ENCODE data around the gene SH3RF1. TPM values are rescaled to one million over a fixed set of nuclear protein-coding genes. Genes with fewer than 3 reads are reported as not detected.

The SH3RF1 gene
- total RNA-seq, 2 experiments from 2014 or later: 0.22 to 0.55 TPM

DNA sequence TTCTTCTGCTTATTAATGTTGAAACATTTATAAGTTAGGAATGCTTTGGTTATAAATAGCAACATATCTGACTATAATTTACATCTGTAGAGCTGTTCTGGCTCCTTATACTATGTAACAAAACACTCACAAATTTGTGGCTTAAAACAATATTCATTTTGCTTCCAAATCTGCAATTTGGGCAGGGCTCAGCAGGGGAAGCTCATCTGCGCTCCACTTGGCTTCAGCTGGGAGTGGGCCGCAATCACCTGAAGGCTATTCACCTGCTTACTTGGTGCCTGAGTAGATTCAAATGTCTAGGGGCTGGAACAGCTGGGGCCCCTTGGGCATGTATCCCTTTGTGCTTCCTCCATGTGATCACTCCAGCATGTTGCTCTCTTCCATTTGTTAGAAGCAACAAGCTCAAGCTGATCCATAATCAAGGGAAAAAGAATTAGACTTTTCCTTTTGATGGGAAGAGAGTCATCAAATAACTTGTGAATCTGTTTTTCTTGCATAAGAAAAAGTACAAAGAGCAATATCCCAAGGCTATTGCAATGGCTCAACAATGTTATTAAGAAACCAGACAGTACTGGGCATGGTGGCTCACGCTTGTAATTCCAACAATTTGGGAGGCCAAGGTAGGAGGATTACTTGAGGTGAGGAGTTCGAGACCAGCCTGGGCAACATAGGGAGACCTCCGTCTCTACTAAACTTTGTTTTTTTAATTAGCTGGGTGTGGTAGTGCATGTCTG lies 225.9 kb downstream of the SH3RF1 start:
- Mint-ChIP-seq H3K36me3 (ENCODE audit: low read depth) (no peaks in the 10 kb centered on the region), H3K9me3 (no peaks in the 10 kb centered on the region), H3K27ac (no peak overlapping the region), H3K27me3 (ENCODE audit: low read depth) (peaks cover 1% of the 10 kb centered on the region), H3K4me1 (ENCODE audit: low read depth) (no peaks in the 10 kb centered on the region), H3K4me3 (no peak overlapping the region)
- CTCF ChIA-PET: no interaction called here
- intact Hi-C loops (cut with micrococcal nuclease): no loop called here
- DNase-seq: no peak
